Measurements from ENCODE around the gene XRCC3. TPM values are rescaled to one million over a fixed set of nuclear protein-coding genes. Genes with fewer than 3 reads are reported as not detected.

The XRCC3 gene
- total RNA-seq, 1 experiment from 2014 or later = 61.3 TPM

GRCh38 chr14:103755060-103755459 is 39.8 kb upstream of the XRCC3 start:
- Histone ChIP-seq H3K79me2 (ENCODE audit: low read length) (no peaks in the 10 kb centered on the region), H3K36me3 (ENCODE audit: low read depth, low read length) (no peaks in the 10 kb centered on the region), H3K9me3 (ENCODE audit: low read length) (no peaks in the 10 kb centered on the region), H3K4me3 (ENCODE audit: low read length) (no peak overlapping the region), H3K27me3 (ENCODE audit: low read length) (no peaks in the 10 kb centered on the region), H3K27ac (ENCODE audit: low read length) (no peak overlapping the region), H2AFZ (ENCODE audit: low read length) (no peak overlapping the region), H4K20me1 (ENCODE audit: low read length) (no peaks in the 10 kb centered on the region), H3K9ac (ENCODE audit: low read length) (no peak overlapping the region), H3K4me1 (ENCODE audit: insufficient read depth, low read length) (peaks cover 24% of the 10 kb centered on the region), H3K4me2 (ENCODE audit: low read length) (no peak overlapping the region), H3K9me2 (replicated peaks; ENCODE audit: low read length) (no peaks in the 10 kb centered on the region), H3F3A (ENCODE audit: low read length, unreplicated experiment) (no peaks in the 10 kb centered on the region)
- DNase-seq = no peak
- POLR2A ChIA-PET (ENCODE audit: unreplicated experiment) = no interaction called here
- no peak for TF ChIP-seq EZH2phosphoT487 (IDR thresholded peaks at IDR 0.05; ENCODE audit: borderline replicate concordance, low read length)
- no peak for TF ChIP-seq CTCF (conservative IDR thresholded peaks at IDR 0.05; ENCODE audit: low read depth, low read length)
- TF ChIP-seq EZH2 (IDR thresholded peaks at IDR 0.05; ENCODE audit: low read length, unreplicated experiment) = no peak
- BruUV-seq (replicated peaks) = no TSS peak
- intact Hi-C loops (cut with micrococcal nuclease) = loop anchor here (10.0 kb wide), 1 partner anchor 50 kb away; no protein-coding TSS in a partner anchor
- ATAC-seq = no peak
- CTCF ChIA-PET = no interaction called here

- intact Hi-C loops (cut with micrococcal nuclease) = loop anchor here (10.0 kb wide), 1 partner anchor 51 kb away; no protein-coding TSS in a partner anchor
- Histone ChIP-seq H3K9me2 (replicated peaks; ENCODE audit: low read length) (no peaks in the 10 kb centered on the region), H3K36me3 (ENCODE audit: low read depth, low read length) (no peaks in the 10 kb centered on the region), H3F3A (ENCODE audit: low read length, unreplicated experiment) (no peaks in the 10 kb centered on the region), H3K27me3 (ENCODE audit: low read length) (no peaks in the 10 kb centered on the region), H3K9me3 (ENCODE audit: low read length) (no peaks in the 10 kb centered on the region), H3K79me2 (ENCODE audit: low read length) (no peaks in the 10 kb centered on the region), H3K4me1 (ENCODE audit: insufficient read depth, low read length) (peaks cover 24% of the 10 kb centered on the region), H3K9ac (ENCODE audit: low read length) (no peak overlapping the region), H2AFZ (ENCODE audit: low read length) (no peak overlapping the region), H3K4me2 (ENCODE audit: low read length) (peak overlapping the region; percentile 23; the same call in 1 of the 2 replicates), H3K27ac (ENCODE audit: low read length) (no peak overlapping the region), H3K4me3 (ENCODE audit: low read length) (no peak overlapping the region), H4K20me1 (ENCODE audit: low read length) (no peaks in the 10 kb centered on the region)
- TF ChIP-seq CTCF (conservative IDR thresholded peaks at IDR 0.05; ENCODE audit: low read depth, low read length) = no peak
- TF ChIP-seq EZH2 (IDR thresholded peaks at IDR 0.05; ENCODE audit: low read length, unreplicated experiment) = no peak
- TF ChIP-seq EZH2phosphoT487 (IDR thresholded peaks at IDR 0.05; ENCODE audit: borderline replicate concordance, low read length) = no peak
- DNase-seq = no peak
- ATAC-seq = no peak
- POLR2A ChIA-PET (ENCODE audit: unreplicated experiment) = interaction anchor here (0.6 kb wide), 1 partner anchor 71 kb away, joined by 3 read pairs; no protein-coding TSS in a partner anchor
- CTCF ChIA-PET = interaction anchor here (0.6 kb wide), 1 partner anchor 286 kb away, joined by 3 read pairs; no protein-coding TSS in a partner anchor
- no TSS peak for BruUV-seq (replicated peaks)
Measured at GRCh38 chr14:103753774-103754173, 38.5 kb upstream of the XRCC3 start.

- Histone ChIP-seq H3K79me2 (ENCODE audit: low read length) (no peaks in the 10 kb centered on the region), H3K27ac (ENCODE audit: low read length) (no peak overlapping the region), H3K9me2 (replicated peaks; ENCODE audit: low read length) (no peaks in the 10 kb centered on the region), H3K36me3 (ENCODE audit: low read depth, low read length) (no peaks in the 10 kb centered on the region; the same call in 1 of the 2 replicates), H2AFZ (ENCODE audit: low read length) (no peak overlapping the region), H3K4me3 (ENCODE audit: low read length) (no peak overlapping the region), H3K27me3 (ENCODE audit: low read length) (no peaks in the 10 kb centered on the region), H3K4me1 (ENCODE audit: insufficient read depth, low read length) (peaks cover 13% of the 10 kb centered on the region), H3F3A (ENCODE audit: low read length, unreplicated experiment) (no peaks in the 10 kb centered on the region), H3K9me3 (ENCODE audit: low read length) (no peaks in the 10 kb centered on the region), H4K20me1 (ENCODE audit: low read length) (no peaks in the 10 kb centered on the region), H3K4me2 (ENCODE audit: low read length) (no peak overlapping the region), H3K9ac (ENCODE audit: low read length) (no peak overlapping the region)
- ChIA-PET CTCF (no interaction called here), POLR2A (ENCODE audit: unreplicated experiment) (no interaction called here)
- DNase-seq (no peak), ATAC-seq (no peak)
- TF ChIP-seq CTCF (conservative IDR thresholded peaks at IDR 0.05; ENCODE audit: low read depth, low read length) = peak; percentile 26; the same call in 1 of the 2 replicates
- no peak for TF ChIP-seq EZH2 (IDR thresholded peaks at IDR 0.05; ENCODE audit: low read length, unreplicated experiment)
- TF ChIP-seq EZH2phosphoT487 (IDR thresholded peaks at IDR 0.05; ENCODE audit: borderline replicate concordance, low read length) = no peak
- no TSS peak for BruUV-seq (replicated peaks)
- intact Hi-C loops (cut with micrococcal nuclease) = loop anchor here (10.0 kb wide), 1 partner anchor 55 kb away; no protein-coding TSS in a partner anchor
Measured at GRCh38 chr14:103749860-103750259, 34.6 kb upstream of the XRCC3 start.
